ENCODE data around the gene NAB1.

GRCh38 chr2:190695739-190696138 lies 46.9 kb downstream of the NAB1 start:
- TF ChIP-seq GATA2 (IDR thresholded peaks at IDR 0.05; ENCODE audit: low read depth, low read length) (no peak), GATA3 (IDR thresholded peaks at IDR 0.05; ENCODE audit: low read depth, low read length) (no peak)

Measured in SH-SY5Y (cell line).